HAP-1 (cell line): ENCODE results near the gene VAPA.
"Not testable (repeated sequence)": the region's sequence is repeated elsewhere in the genome, so short reads cannot be mapped to it uniquely, and the experiment has no call there.

Source experiments
- DNase-seq, 2 experiments: peaks; one replicate each; pipeline ENCODE4 v3.0.0-alpha.2; 2016 to 2020; ENCODE audit warnings: low spot score in 2 of 2
- H3K27me3 ChIP-seq: fragments of 250-450 bp; sonication (Bioruptor Pico); 2 replicates; pipeline ENCODE4 v1.5.1; 2020; ENCODE audit warnings: low read depth, mild to moderate bottlenecking, moderate library complexity
- H3K36me3 ChIP-seq: fragments of 250-450 bp; sonication (Bioruptor Pico); replicated peaks from 2 replicates; pipeline ENCODE4 v1.5.1; 2020; ENCODE audit warnings: mild to moderate bottlenecking
- H3K4me1 ChIP-seq: fragments of 250-450 bp; sonication (Bioruptor Pico); 2 replicates; pipeline ENCODE4 v1.5.1; 2020; ENCODE audit warnings: mild to moderate bottlenecking
- H3K4me3 ChIP-seq: fragments of 250-450 bp; sonication (Bioruptor Pico); 2 replicates; pipeline ENCODE4 v1.5.1; 2020; ENCODE audit warnings: mild to moderate bottlenecking, moderate library complexity
- H3K9me3 ChIP-seq: fragments of 250-450 bp; sonication (Bioruptor Pico); 2 replicates; pipeline ENCODE4 v1.5.1; 2020; ENCODE audit warnings: mild to moderate bottlenecking, moderate library complexity
- in situ Hi-C: fragments of 300-500 bp; cut with MboI; formaldehyde crosslinking; loops from 3 replicates; pipeline ENCODE4 v1.14.3; 2020; ENCODE audit warnings: low sequenced_read_pairs, inconsistent platforms, mixed read lengths

Gene VAPA

GRCh38 chr18:9876867-9877654 is 36.8 kb upstream of the VAPA start:
- Histone ChIP-seq H3K4me1 (peaks cover 7% of the 10 kb centered on the region), H3K36me3 (no peaks in the 10 kb centered on the region), H3K4me3 (no peak overlapping the region), H3K27me3 (no peaks in the 10 kb centered on the region), H3K9me3 (no peaks in the 10 kb centered on the region)
- peak in 1 of 2 experiments; percentile 8 for DNase-seq
- in situ Hi-C loops, result no loop called here

GRCh38 chr18:9877655-9878014 is 36.2 kb upstream of the VAPA start:
- Histone ChIP-seq H3K27me3 (no peaks in the 10 kb centered on the region), H3K36me3 (no peaks in the 10 kb centered on the region), H3K9me3 (no peaks in the 10 kb centered on the region), H3K4me1 (peaks cover 7% of the 10 kb centered on the region), H3K4me3 (no peak overlapping the region)
- in situ Hi-C loops, result no loop called here
- no peak for DNase-seq

GRCh38 chr18:9878095-9878494 is 35.7 kb upstream of the VAPA start:
- no peaks in the 10 kb centered on the region for H3K27me3 ChIP-seq
- in situ Hi-C loops, result no loop called here
- H3K4me3 ChIP-seq, result no peak overlapping the region
- H3K9me3 ChIP-seq, result no peaks in the 10 kb centered on the region
- H3K4me1 ChIP-seq, result peaks cover 7% of the 10 kb centered on the region
- DNase-seq, result no peak
- H3K36me3 ChIP-seq, result no peaks in the 10 kb centered on the region

GRCh38 chr18:9878783-9879242 is 35.0 kb upstream of the VAPA start:
- no peak overlapping the region for H3K4me3 ChIP-seq
- H3K4me1 ChIP-seq, result peaks cover 7% of the 10 kb centered on the region
- no peaks in the 10 kb centered on the region for H3K36me3 ChIP-seq
- H3K9me3 ChIP-seq, result no peaks in the 10 kb centered on the region
- no peak for DNase-seq
- in situ Hi-C loops, result no loop called here
- no peaks in the 10 kb centered on the region for H3K27me3 ChIP-seq

GRCh38 chr18:9884090-9884489 is 29.7 kb upstream of the VAPA start:
- in situ Hi-C loops, result no loop called here
- H3K9me3 ChIP-seq, result no peaks in the 10 kb centered on the region
- H3K36me3 ChIP-seq, result no peaks in the 10 kb centered on the region
- no peak for DNase-seq
- no peaks in the 10 kb centered on the region for H3K4me1 ChIP-seq
- no peak overlapping the region for H3K4me3 ChIP-seq
- H3K27me3 ChIP-seq, result no peaks in the 10 kb centered on the region

GRCh38 chr18:9884532-9885140 is 29.2 kb upstream of the VAPA start:
- in situ Hi-C loops, result no loop called here
- H3K4me1 ChIP-seq, result no peaks in the 10 kb centered on the region
- no peak overlapping the region for H3K4me3 ChIP-seq
- DNase-seq, result no peak
- no peaks in the 10 kb centered on the region for H3K36me3 ChIP-seq
- no peaks in the 10 kb centered on the region for H3K27me3 ChIP-seq
- H3K9me3 ChIP-seq, result no peaks in the 10 kb centered on the region

GRCh38 chr18:9885170-9886004 is 28.4 kb upstream of the VAPA start, which contains the start of gene TXNDC2:
Gene TXNDC2, plus strand, starts transcription at chr18:9885973. Its CDS starts 708 bp downstream, at chr18:9886681.
- no peak for DNase-seq
- Histone ChIP-seq H3K27me3 (no peaks in the 10 kb centered on the region), H3K4me3 (no peak within 1 kb of the TSS), H3K4me1 (no peaks in the 10 kb centered on the region), H3K9me3 (no peaks in the 10 kb centered on the region), H3K36me3 (no peaks in the 10 kb centered on the region)
- in situ Hi-C loops, result no loop called here

- in situ Hi-C loops, result no loop called here
- H3K9me3 ChIP-seq, result no peaks in the 10 kb centered on the region
- no peaks in the 10 kb centered on the region for H3K27me3 ChIP-seq
- no peak overlapping the region for H3K4me3 ChIP-seq
- H3K36me3 ChIP-seq, result no peaks in the 10 kb centered on the region
- no peaks in the 10 kb centered on the region for H3K4me1 ChIP-seq
- DNase-seq, result no peak
Observed at GRCh38 chr18:9886005-9886348, 27.8 kb upstream of the VAPA start.

GRCh38 chr18:9887992-9888391 is 25.8 kb upstream of the VAPA start:
- no peaks in the 10 kb centered on the region for H3K27me3 ChIP-seq
- in situ Hi-C loops, result no loop called here
- no peaks in the 10 kb centered on the region for H3K9me3 ChIP-seq
- no peak for DNase-seq
- H3K36me3 ChIP-seq, result no peaks in the 10 kb centered on the region
- no peak overlapping the region for H3K4me3 ChIP-seq
- no peaks in the 10 kb centered on the region for H3K4me1 ChIP-seq

GRCh38 chr18:9890196-9890595 is 23.6 kb upstream of the VAPA start:
- no peaks in the 10 kb centered on the region for H3K27me3 ChIP-seq

GRCh38 chr18:9890957-9891356 is 22.9 kb upstream of the VAPA start:
- H3K27me3 ChIP-seq, result no peaks in the 10 kb centered on the region
- H3K9me3 ChIP-seq, result no peaks in the 10 kb centered on the region
- in situ Hi-C loops, result no loop called here
- H3K4me3 ChIP-seq, result no peak overlapping the region
- no peak for DNase-seq
- H3K36me3 ChIP-seq, result no peaks in the 10 kb centered on the region
- H3K4me1 ChIP-seq, result no peaks in the 10 kb centered on the region

More at GRCh38 chr18:9890196-9890595, 23.6 kb upstream of the VAPA start:
- DNase-seq, result no peak
- Histone ChIP-seq H3K4me3 (no peak overlapping the region), H3K9me3 (no peaks in the 10 kb centered on the region), H3K36me3 (no peaks in the 10 kb centered on the region), H3K4me1 (no peaks in the 10 kb centered on the region)
- in situ Hi-C loops, result no loop called here

- H3K4me3 ChIP-seq, H3K27me3 ChIP-seq, H3K36me3 ChIP-seq, H3K9me3 ChIP-seq, H3K4me1 ChIP-seq, in situ Hi-C loops, DNase-seq: not testable (repeated sequence)
Observed at GRCh38 chr18:9891515-9891914, 22.3 kb upstream of the VAPA start.

- in situ Hi-C loops, result no loop called here
- Histone ChIP-seq H3K36me3 (no peaks in the 10 kb centered on the region), H3K9me3 (no peaks in the 10 kb centered on the region), H3K4me3 (no peak overlapping the region), H3K27me3 (no peaks in the 10 kb centered on the region), H3K4me1 (no peaks in the 10 kb centered on the region)
- DNase-seq, result no peak
Observed at GRCh38 chr18:9894454-9895068, 19.3 kb upstream of the VAPA start.
